Keratinocyte (primary cell): ENCODE data around the gene TRMT61A. TPM values are rescaled to one million over a fixed set of nuclear protein-coding genes. Genes with fewer than 3 reads are reported as not detected.
"Not testable (repeated sequence)": the region's sequence is repeated elsewhere in the genome, so short reads cannot be mapped to it uniquely, and the experiment has no call there.

Experiments used
- DNase-seq: peaks from one replicate; pipeline ENCODE4 v3.0.0-alpha.2; 2011; ENCODE audit warnings: low read depth, missing footprints, low spot score
- FAIRE-seq: peaks from 2 replicates; lab custom pipeline; 2011; peaks lifted over from hg19 to GRCh38; lab: Jason Lieb, UNC
- H2AFZ ChIP-seq: 2 replicates; pipeline ENCODE4 v1.6.0; 2012; ENCODE audit warnings: low read length, control low read depth, inconsistent platforms; ENCODE audit not compliant: control insufficient read depth
- H3K27ac ChIP-seq: 2 replicates; pipeline ENCODE4 v1.5.1; 2011; ENCODE audit warnings: low read length; ENCODE audit not compliant: control insufficient read depth, insufficient read depth
- H3K27me3 ChIP-seq: 3 replicates; pipeline ENCODE4 v1.6.0; 2011; ENCODE audit warnings: low read length; ENCODE audit not compliant: control insufficient read depth, insufficient read depth; ENCODE audit errors: extremely low read depth
- H3K36me3 ChIP-seq, 2 experiments: 2 replicates in 1 of 2; 3 replicates in 1 of 2; pipeline ENCODE4 v1.5.1; 2011; ENCODE audit warnings: low read length in 2 of 2, mild to moderate bottlenecking in 1 of 2; ENCODE audit not compliant: control insufficient read depth in 2 of 2, insufficient read depth in 2 of 2; ENCODE audit errors: extremely low read depth in 1 of 2
- H3K4me1 ChIP-seq: 3 replicates; pipeline ENCODE4 v1.5.1; 2011; ENCODE audit warnings: low read length; ENCODE audit not compliant: control insufficient read depth, insufficient read depth; ENCODE audit errors: extremely low read depth
- H3K4me2 ChIP-seq: 3 replicates; pipeline ENCODE4 v1.6.0; 2011; ENCODE audit warnings: low read depth, low read length; ENCODE audit not compliant: control insufficient read depth, insufficient read depth; ENCODE audit errors: extremely low read depth
- H3K4me3 ChIP-seq, 3 experiments: fragments of 200-600 bp in 1 of 3; sonication (generic) in 1 of 3; 2 replicates in 2 of 3; 3 replicates in 1 of 3; pipeline ENCODE4 v1.5.1; 2011 to 2016; ENCODE audit warnings: low read length in 3 of 3, mild to moderate bottlenecking in 3 of 3, control low read depth in 2 of 3, inconsistent platforms in 1 of 3, low read depth in 1 of 3, mixed read lengths in 1 of 3, mixed run types in 1 of 3, moderate library complexity in 1 of 3; ENCODE audit not compliant: control insufficient read depth in 2 of 3, insufficient read depth in 2 of 3; ENCODE audit errors: extremely low read depth in 1 of 3
- H3K79me2 ChIP-seq: 2 replicates; pipeline ENCODE4 v1.6.0; 2012; ENCODE audit warnings: low read length; ENCODE audit not compliant: control insufficient read depth, insufficient read depth
- H3K9ac ChIP-seq: 3 replicates; pipeline ENCODE4 v1.6.0; 2011; ENCODE audit warnings: low read length; ENCODE audit not compliant: control insufficient read depth, insufficient read depth; ENCODE audit errors: extremely low read depth
- H3K9me1 ChIP-seq: 3 replicates; pipeline ENCODE4 v1.6.0; 2011; ENCODE audit warnings: low read length; ENCODE audit not compliant: control insufficient read depth, insufficient read depth; ENCODE audit errors: extremely low read depth
- H3K9me3 ChIP-seq: 2 replicates; pipeline ENCODE4 v1.5.1; 2012; ENCODE audit warnings: low read depth, low read length; ENCODE audit not compliant: control insufficient read depth
- H4K20me1 ChIP-seq: 3 replicates; pipeline ENCODE4 v1.6.0; 2011; ENCODE audit warnings: low read length; ENCODE audit not compliant: control insufficient read depth, insufficient read depth; ENCODE audit errors: extremely low read depth
- EZH2 ChIP-seq: IDR thresholded peaks from one replicate; pipeline ENCODE4 v1.6.1; 2012; ENCODE audit warnings: inconsistent platforms, mild to moderate bottlenecking, low read length, moderate library complexity
- dilution Hi-C: fragments of 300-500 bp; cut with MboI; formaldehyde crosslinking; loops from one replicate; pipeline ENCODE4 v1.7.0; 2020; ENCODE audit warnings: low sequenced_read_pairs; ENCODE audit not compliant: extremely low pct_ligation_motif_present
- polyA plus RNA-seq, 5 experiments: library from polyadenylated mRNA; depleted of rRNA in 3 of 5; stranded (reverse) in 3 of 5; stranded (forward) in 1 of 5; unstranded in 1 of 5; fragments of >200 nt; gene quantifications; 1 replicate in 1 of 5; 2 replicates in 3 of 5; 3 replicates in 1 of 5; pipeline versions ENCODE4 v1.2.1 to v1.2.3, GENCODE V29; 2011 to 2012; ENCODE audit warnings: missing spikeins in 2 of 5, low read depth in 1 of 5, low replicate concordance in 1 of 5
- TF ChIP-seq, protein P1 (sequence below), 3 experiments: IDR thresholded peaks in 1 of 3; conservative IDR thresholded peaks in 1 of 3; optimal IDR thresholded peaks in 1 of 3; 2 replicates in 2 of 3; 3 replicates in 1 of 3; pipeline versions ENCODE3 to v1.5.1; 2011; ENCODE audit warnings: low read length in 3 of 3, mild to moderate bottlenecking in 3 of 3, moderate library complexity in 2 of 3, control low read depth in 1 of 3, inconsistent platforms in 1 of 3; ENCODE audit not compliant: insufficient read depth in 2 of 3; ENCODE audit errors: extremely low read depth in 1 of 3

TRMT61A gene
- polyA plus RNA-seq, 1 donor (not counting 4 experiments of a cell fraction or from before 2014, with no cell fraction given), result 4.4 TPM

DNA sequence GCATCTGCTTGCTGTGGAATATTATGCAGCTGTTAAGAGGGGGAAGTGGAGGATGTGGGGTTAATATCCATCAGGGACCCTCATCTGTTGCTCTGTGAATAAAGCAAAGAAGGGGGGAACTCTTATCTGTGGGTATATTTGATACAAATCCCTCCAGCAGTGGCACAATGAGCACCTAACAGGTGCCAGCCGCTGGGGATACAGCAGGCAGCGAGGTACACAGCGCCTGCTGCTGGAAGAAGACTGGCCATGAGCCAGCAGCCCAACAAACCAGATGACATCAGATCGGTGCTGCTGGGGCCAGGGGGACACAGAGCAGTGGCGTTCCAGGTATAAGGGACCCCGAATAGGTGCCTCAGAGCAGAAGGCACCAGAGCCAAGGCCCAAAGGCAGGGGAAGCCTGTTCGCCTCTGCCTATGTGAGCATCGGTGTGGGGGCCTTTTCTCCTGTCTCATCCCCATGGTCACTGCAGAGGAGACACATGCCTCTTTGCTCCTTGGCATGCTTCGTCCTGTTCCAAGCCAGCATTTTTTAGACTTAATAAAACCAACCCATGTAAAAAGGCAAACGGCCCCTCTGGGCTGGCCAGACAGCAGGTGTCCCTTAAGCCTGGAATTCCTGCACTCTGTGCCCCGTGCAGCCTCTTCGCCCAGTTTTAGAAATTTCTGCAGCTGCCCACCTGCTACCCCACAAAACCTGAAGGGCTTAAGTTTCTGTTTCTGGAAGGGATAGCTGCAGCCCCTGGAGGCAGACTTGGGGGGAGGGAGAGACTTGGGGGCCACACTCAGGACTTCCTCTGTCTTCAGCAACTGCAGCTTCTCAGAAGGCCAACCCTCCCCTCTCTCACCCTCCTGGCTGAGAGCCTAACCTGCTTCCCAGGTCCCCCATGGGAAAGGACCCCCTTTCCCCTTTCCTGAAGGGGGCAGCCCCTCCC, 4.7 kb upstream of the TRMT61A start:
- TF ChIP-seq, protein P1, sequence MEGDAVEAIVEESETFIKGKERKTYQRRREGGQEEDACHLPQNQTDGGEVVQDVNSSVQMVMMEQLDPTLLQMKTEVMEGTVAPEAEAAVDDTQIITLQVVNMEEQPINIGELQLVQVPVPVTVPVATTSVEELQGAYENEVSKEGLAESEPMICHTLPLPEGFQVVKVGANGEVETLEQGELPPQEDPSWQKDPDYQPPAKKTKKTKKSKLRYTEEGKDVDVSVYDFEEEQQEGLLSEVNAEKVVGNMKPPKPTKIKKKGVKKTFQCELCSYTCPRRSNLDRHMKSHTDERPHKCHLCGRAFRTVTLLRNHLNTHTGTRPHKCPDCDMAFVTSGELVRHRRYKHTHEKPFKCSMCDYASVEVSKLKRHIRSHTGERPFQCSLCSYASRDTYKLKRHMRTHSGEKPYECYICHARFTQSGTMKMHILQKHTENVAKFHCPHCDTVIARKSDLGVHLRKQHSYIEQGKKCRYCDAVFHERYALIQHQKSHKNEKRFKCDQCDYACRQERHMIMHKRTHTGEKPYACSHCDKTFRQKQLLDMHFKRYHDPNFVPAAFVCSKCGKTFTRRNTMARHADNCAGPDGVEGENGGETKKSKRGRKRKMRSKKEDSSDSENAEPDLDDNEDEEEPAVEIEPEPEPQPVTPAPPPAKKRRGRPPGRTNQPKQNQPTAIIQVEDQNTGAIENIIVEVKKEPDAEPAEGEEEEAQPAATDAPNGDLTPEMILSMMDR (optimal IDR thresholded peaks at IDR 0.05 in 1 of 3, IDR thresholded peaks at IDR 0.05 in 1 of 3, conservative IDR thresholded peaks at IDR 0.05 in 1 of 3; ENCODE audit: extremely low read depth in 1 of 3, insufficient read depth in 2 of 3, low read length in 3 of 3), result peak in 1 of 3 experiments; percentile 27
- no peak for TF ChIP-seq EZH2
- H3K9ac ChIP-seq, result no peak overlapping the region
- no peak for DNase-seq
- no peaks in the 10 kb centered on the region for H3K36me3 ChIP-seq
- H3K9me1 ChIP-seq, result no peaks in the 10 kb centered on the region
- peaks cover 43% of the 10 kb centered on the region for H3K27me3 ChIP-seq
- peaks cover 7% of the 10 kb centered on the region for H4K20me1 ChIP-seq
- peaks cover 30% of the 10 kb centered on the region for H3K4me1 ChIP-seq
- H3K4me3 ChIP-seq, result no peak overlapping the region
- H3K27ac ChIP-seq, result no peak overlapping the region
- dilution Hi-C loops, result no loop called here
- H3K9me3 ChIP-seq, result no peaks in the 10 kb centered on the region
- H3K79me2 ChIP-seq, result peaks cover 2% of the 10 kb centered on the region
- H3K4me2 ChIP-seq, result no peak overlapping the region
- H2AFZ ChIP-seq, result no peak overlapping the region
- no peak for FAIRE-seq

DNA sequence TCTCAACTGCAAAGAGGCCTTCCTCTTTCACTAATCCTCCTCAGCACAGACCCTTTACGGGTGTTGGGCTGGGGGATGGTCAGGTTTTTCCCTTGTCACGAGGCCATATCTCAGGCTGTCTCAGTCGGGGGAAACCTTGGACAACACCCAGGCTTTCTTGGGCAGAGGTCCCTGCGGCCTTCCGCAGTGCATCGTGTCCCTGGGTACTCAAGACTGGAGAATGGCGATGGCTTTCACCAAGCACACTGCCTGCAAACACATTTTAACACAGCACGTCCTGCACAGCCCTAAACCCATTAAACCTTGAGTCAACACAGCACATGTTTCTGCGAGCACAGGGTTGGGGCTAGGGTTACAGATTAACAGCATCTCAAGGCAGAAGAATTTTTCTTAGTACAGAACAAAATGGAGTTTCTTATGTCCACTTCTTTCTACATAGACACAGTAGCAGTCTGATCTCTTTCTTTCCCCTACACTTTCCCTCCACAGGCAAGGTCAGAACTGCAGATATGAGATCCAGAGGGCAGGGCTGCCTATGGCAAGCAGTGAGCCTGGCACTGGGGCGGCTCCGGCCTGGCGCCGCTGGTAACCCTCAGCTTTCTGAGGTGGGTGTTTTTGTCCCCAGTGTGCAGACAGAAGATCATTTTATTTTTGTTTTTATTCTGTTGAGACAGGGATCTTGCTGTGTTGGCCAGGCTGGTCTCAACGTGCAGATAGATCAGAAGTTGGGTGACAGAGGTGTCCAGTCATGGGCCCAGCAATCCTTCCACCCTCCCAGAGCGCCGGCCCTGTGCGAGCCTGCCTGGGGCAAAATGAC, 3.4 kb upstream of the TRMT61A start:
- H3K9ac ChIP-seq, H3K4me3 ChIP-seq, FAIRE-seq, H4K20me1 ChIP-seq, H3K36me3 ChIP-seq, H2AFZ ChIP-seq, H3K9me3 ChIP-seq, H3K27ac ChIP-seq, dilution Hi-C loops, H3K4me2 ChIP-seq, H3K9me1 ChIP-seq, DNase-seq: not testable (repeated sequence)
- peaks cover 35% of the 10 kb centered on the region for H3K4me1 ChIP-seq
- peaks cover 16% of the 10 kb centered on the region for H3K79me2 ChIP-seq
- H3K27me3 ChIP-seq, result peaks cover 31% of the 10 kb centered on the region
